Transverse colon (tissue), 4 donors: ENCODE measurements around the gene UNC80. TPM values are rescaled to one million over a fixed set of nuclear protein-coding genes. Genes with fewer than 3 reads are reported as not detected.

ENCODE experiments used
- DNase-seq: peaks from one replicate; pipeline ENCODE4 v3.0.0-alpha.2; 2019
- H3K27ac ChIP-seq, 4 donors: fragments of 200-600 bp; sonication (generic); 2 replicates each; pipeline ENCODE4 v1.5.1; 2016 to 2018; ENCODE audit warnings: inconsistent platforms in 4 of 4
- H3K27me3 ChIP-seq: fragments of 200-600 bp; sonication (generic); 2 replicates; pipeline ENCODE4 v1.5.1; 2017; ENCODE audit warnings: inconsistent platforms
- H3K36me3 ChIP-seq, 4 donors: fragments of 200-600 bp; sonication (generic); 2 replicates each; pipeline ENCODE4 v1.5.1; 2017 to 2019; ENCODE audit warnings: inconsistent platforms in 4 of 4
- H3K4me1 ChIP-seq, 4 donors: fragments of 200-600 bp; sonication (generic); 2 replicates each; pipeline ENCODE4 v1.5.1; 2017 to 2020; ENCODE audit warnings: inconsistent platforms in 4 of 4
- H3K4me3 ChIP-seq, 4 donors: fragments of 200-600 bp; sonication (generic); 1 replicate in 1 of 4; 2 replicates in 3 of 4; pipeline versions ENCODE4 v1.5.1 to v1.6.1; 2017 to 2019; ENCODE audit warnings: inconsistent platforms in 4 of 4
- H3K9me3 ChIP-seq, 2 donors: fragments of 200-600 bp; sonication (generic); 2 replicates each; pipeline ENCODE4 v1.5.1; 2017 to 2019; ENCODE audit warnings: inconsistent platforms in 2 of 2
- CTCF ChIP-seq, 5 experiments: fragments of 200-600 bp in 3 of 5; fragments of 450-650 bp in 2 of 5; sonication (generic) in 3 of 5; IDR thresholded peaks; 1 replicate in 2 of 5; 2 replicates in 3 of 5; pipeline ENCODE4 v1.5.1; 2016 to 2017; ENCODE audit warnings: antibody characterized with exemption in 5 of 5, inconsistent platforms in 3 of 5, mild to moderate bottlenecking in 2 of 5, moderate library complexity in 1 of 5
- EP300 ChIP-seq: sonication (generic); formaldehyde crosslinking; IDR thresholded peaks from one replicate; pipeline ENCODE4 v1.6.1; 2017; ENCODE audit warnings: antibody characterized with exemption, low read depth
- POLR2A ChIP-seq: fragments of 450-650 bp; IDR thresholded peaks from one replicate; pipeline ENCODE4 v1.6.1; 2016; ENCODE audit warnings: antibody characterized with exemption, mild to moderate bottlenecking, moderate library complexity
- POLR2AphosphoS5 ChIP-seq, 3 donors: sonication (generic); formaldehyde crosslinking; IDR thresholded peaks; one replicate each; pipeline ENCODE4 v1.6.1; 2016; ENCODE audit warnings: antibody characterized with exemption in 3 of 3
- WGBS, 2 donors: methylation state at CpG; one replicate each; pipeline ENCODE4 v1.1.5; 2018; ENCODE audit warnings: low coverage in 1 of 2; 5-methylcytosine and 5-hydroxymethylcytosine counted together
- in situ Hi-C, 4 donors: fragments of 200-750 bp; cut with MboI; loops; one replicate each; pipeline versions ENCODE4 v1.15.0 to v1.15.1; 2017; ENCODE audit warnings: low sequenced_read_pairs in 3 of 4, low pct_ligation_motif_present in 1 of 4, low pct_unique_long_range_greater_than_20kb in 1 of 4
- intact Hi-C: fragments of 100-400 bp; cut with DNase I; formaldehyde crosslinking; loops from one replicate; pipeline ENCODE4 v1.15.1; 2023; ENCODE audit warnings: low total_unique reads
- total RNA-seq, 4 donors: library from RNA; depleted of rRNA; stranded (reverse); fragments of >200 nt; gene quantifications; one replicate each; pipeline ENCODE4 v1.1.0, GENCODE V29; 2016

Gene UNC80
- total RNA-seq, 4 donors from 2014 or later, result 0.14 to 0.75 (median 0.16) TPM; not detected in 1

- intact Hi-C loops, result no loop called here
- H3K9me3 ChIP-seq, result no peaks in the 10 kb centered on the region
- peaks cover 0 to 5% (median 0%) of the 10 kb centered on the region in 4 donors for H3K4me1 ChIP-seq
- in situ Hi-C loops, result no loop called here
- DNase-seq, result no peak
- no peaks in the 10 kb centered on the region for H3K36me3 ChIP-seq
- peaks cover 55% of the 10 kb centered on the region for H3K27me3 ChIP-seq
- TF ChIP-seq CTCF (IDR thresholded peaks at IDR 0.05), result no peak
- TF ChIP-seq POLR2AphosphoS5 (IDR thresholded peaks at IDR 0.05), result no peak
- no peak for TF ChIP-seq EP300
- TF ChIP-seq POLR2A, result no peak
- no peak overlapping the region for H3K4me3 ChIP-seq
- no peak overlapping the region for H3K27ac ChIP-seq
Observed at GRCh38 chr2:209768557-209768956, 3.1 kb upstream of the UNC80 start.

- Histone ChIP-seq H3K27me3 (peaks cover 55% of the 10 kb centered on the region), H3K9me3 (no peaks in the 10 kb centered on the region), H3K4me3 (no peak overlapping the region), H3K36me3 (no peaks in the 10 kb centered on the region), H3K27ac (no peak overlapping the region), H3K4me1 (peaks cover 0 to 5% (median 0%) of the 10 kb centered on the region in 4 donors)
- no peak for TF ChIP-seq POLR2A
- no peak for TF ChIP-seq CTCF (IDR thresholded peaks at IDR 0.05)
- TF ChIP-seq EP300, result no peak
- no peak for TF ChIP-seq POLR2AphosphoS5 (IDR thresholded peaks at IDR 0.05)
- DNase-seq, result no peak
- intact Hi-C loops (no loop called here), in situ Hi-C loops (no loop called here)
- WGBS, 2 donors, result 22 to 36% methylated on average over 7 to 8 of the region's 8 CpGs
Observed at GRCh38 chr2:209772290-209772685, 656 bp downstream of the UNC80 start.

- in situ Hi-C loops (no loop called here), intact Hi-C loops (no loop called here)
- peaks cover 0 to 5% (median 0%) of the 10 kb centered on the region in 4 donors for H3K4me1 ChIP-seq
- WGBS, 2 donors, result 8 to 24% methylated on average over 3 of the region's 3 CpGs
- H3K4me3 ChIP-seq, result no peak overlapping the region
- no peak for DNase-seq
- TF ChIP-seq POLR2AphosphoS5 (IDR thresholded peaks at IDR 0.05) (no peak), CTCF (IDR thresholded peaks at IDR 0.05) (no peak), EP300 (no peak), POLR2A (no peak)
- H3K27me3 ChIP-seq, result peaks cover 52% of the 10 kb centered on the region
- H3K36me3 ChIP-seq, result no peaks in the 10 kb centered on the region
- no peak overlapping the region for H3K27ac ChIP-seq
- no peaks in the 10 kb centered on the region for H3K9me3 ChIP-seq
Observed at GRCh38 chr2:209773377-209773776, 1.7 kb downstream of the UNC80 start.

GRCh38 chr2:209787416-209787815 lies 15.8 kb downstream of the UNC80 start:
- intact Hi-C loops (no loop called here), in situ Hi-C loops (no loop called here)
- Histone ChIP-seq H3K36me3 (no peaks in the 10 kb centered on the region), H3K27ac (no peak overlapping the region), H3K9me3 (no peaks in the 10 kb centered on the region), H3K27me3 (no peaks in the 10 kb centered on the region), H3K4me3 (no peak overlapping the region), H3K4me1 (no peaks in the 10 kb centered on the region)
- DNase-seq, result no peak
- WGBS, 2 donors, result 88 to 92% methylated on average over 5 of the region's 5 CpGs
- TF ChIP-seq EP300 (no peak), CTCF (IDR thresholded peaks at IDR 0.05) (no peak), POLR2AphosphoS5 (IDR thresholded peaks at IDR 0.05) (no peak), POLR2A (no peak)
